ENCODE results near the gene SRBD1.

SRBD1 gene

GRCh38 chr2:45577441-45577840, 33.6 kb downstream of the SRBD1 start:
- TF ChIP-seq CTCF (IDR thresholded peaks at IDR 0.05; ENCODE audit: low read depth, low read length, missing control alignments): no peak
- no peak for DNase-seq (ENCODE audit: low read depth)
- no peak overlapping the region for H3K4me3 ChIP-seq (ENCODE audit: low read depth, low read length)
- in situ Hi-C loops (cut with HindIII; ENCODE audit: low sequenced_read_pairs): no loop called here

GRCh38 chr2:45575881-45576280, 35.2 kb downstream of the SRBD1 start:
- no peak for TF ChIP-seq CTCF (IDR thresholded peaks at IDR 0.05; ENCODE audit: low read depth, low read length, missing control alignments)
- no peak overlapping the region for H3K4me3 ChIP-seq (ENCODE audit: low read depth, low read length)
- in situ Hi-C loops (cut with HindIII; ENCODE audit: low sequenced_read_pairs): no loop called here
- DNase-seq (ENCODE audit: low read depth): no peak

DNA sequence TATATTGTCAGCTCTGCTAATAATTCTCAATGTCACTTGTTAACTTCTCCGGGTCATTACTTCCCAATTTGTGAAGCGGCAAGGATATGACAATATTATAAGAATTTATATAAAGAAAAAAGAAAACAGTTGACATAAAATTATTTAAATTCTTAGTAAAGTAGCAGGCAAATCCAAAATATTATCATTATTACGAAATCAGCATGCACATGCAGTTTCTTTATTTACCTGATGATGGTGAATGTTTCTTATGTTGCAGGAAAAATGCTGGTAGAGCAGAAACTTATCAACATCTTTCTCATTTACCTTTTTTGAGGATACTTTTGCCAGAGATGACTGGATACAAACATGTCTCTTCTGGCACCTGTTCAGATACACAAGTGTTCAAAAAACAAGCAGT, 38.1 kb downstream of the SRBD1 start:
- DNase-seq (ENCODE audit: low read depth): no peak
- H3K4me3 ChIP-seq (ENCODE audit: low read depth, low read length): no peak overlapping the region
- no peak for TF ChIP-seq CTCF (IDR thresholded peaks at IDR 0.05; ENCODE audit: low read depth, low read length, missing control alignments)
- in situ Hi-C loops (cut with HindIII; ENCODE audit: low sequenced_read_pairs): no loop called here

GRCh38 chr2:45571940-45572339, 39.1 kb downstream of the SRBD1 start:
- DNase-seq (ENCODE audit: low read depth): no peak
- H3K4me3 ChIP-seq (ENCODE audit: low read depth, low read length): no peak overlapping the region
- in situ Hi-C loops (cut with HindIII; ENCODE audit: low sequenced_read_pairs): no loop called here
- TF ChIP-seq CTCF (IDR thresholded peaks at IDR 0.05; ENCODE audit: low read depth, low read length, missing control alignments): no peak

DNA sequence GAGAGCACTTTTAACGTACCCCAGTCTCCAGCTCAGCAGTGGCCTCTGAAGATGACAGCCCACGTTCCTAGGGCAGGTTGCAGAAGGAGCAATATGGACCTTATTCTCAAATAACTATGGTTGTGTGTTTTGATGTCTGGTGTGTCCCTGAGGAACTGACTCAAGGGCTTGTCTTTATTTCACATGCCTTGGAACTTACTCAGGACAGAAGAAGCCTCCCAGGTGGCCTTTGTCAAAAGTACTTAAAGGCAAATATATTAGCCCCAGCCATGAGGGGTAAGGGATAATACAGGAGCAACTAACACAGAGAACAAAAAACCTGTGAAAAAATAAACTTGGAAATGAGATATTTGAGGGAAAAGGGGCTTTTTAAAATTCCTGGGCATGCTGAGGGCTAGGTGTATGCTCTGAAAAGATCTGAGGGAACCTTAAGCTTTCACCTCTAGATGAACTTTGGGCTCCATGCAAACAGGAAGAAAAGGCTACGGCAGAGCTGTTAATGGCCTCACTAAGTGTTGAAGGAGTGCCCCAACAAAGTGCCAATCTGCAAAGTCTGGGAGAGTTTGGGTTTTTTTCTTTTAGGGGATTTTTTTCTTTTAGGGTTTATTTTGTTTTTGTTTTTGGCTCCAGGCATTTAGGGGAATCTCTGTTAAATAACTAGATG, 40.3 kb downstream of the SRBD1 start:
- H3K4me3 ChIP-seq (ENCODE audit: low read depth, low read length): no peak overlapping the region
- TF ChIP-seq CTCF (IDR thresholded peaks at IDR 0.05; ENCODE audit: low read depth, low read length, missing control alignments): no peak
- in situ Hi-C loops (cut with HindIII; ENCODE audit: low sequenced_read_pairs): no loop called here
- no peak for DNase-seq (ENCODE audit: low read depth)

- in situ Hi-C loops (cut with HindIII; ENCODE audit: low sequenced_read_pairs): no loop called here
- DNase-seq (ENCODE audit: low read depth): no peak
- TF ChIP-seq CTCF (IDR thresholded peaks at IDR 0.05; ENCODE audit: low read depth, low read length, missing control alignments): no peak
- H3K4me3 ChIP-seq (ENCODE audit: low read depth, low read length): no peak overlapping the region
Measured at GRCh38 chr2:45568935-45569334, 42.1 kb downstream of the SRBD1 start.

Data from astrocyte of the cerebellum (primary cell).